MV-4-11 (cell line): Measurements from ENCODE around the gene CD247.

Experiments used
- DNase-seq: peaks from one replicate; lab custom pipeline; 2025; lab: John Stamatoyannopoulos, UW

CD247 gene

GRCh38 chr1:167460836-167461235 lies 57.5 kb downstream of the CD247 start:
- DNase-seq = no peak

- no peak for DNase-seq
Measured at GRCh38 chr1:167457936-167458584, 60.3 kb downstream of the CD247 start.

- DNase-seq = no peak
Measured at GRCh38 chr1:167456926-167457325, 61.4 kb downstream of the CD247 start.

- no peak for DNase-seq
Measured at GRCh38 chr1:167456524-167456923, 61.8 kb downstream of the CD247 start.

GRCh38 chr1:167455786-167456446 lies 62.4 kb downstream of the CD247 start:
- DNase-seq = no peak

- DNase-seq = peak; percentile 27
Measured at GRCh38 chr1:167454894-167455785, 63.2 kb downstream of the CD247 start.

GRCh38 chr1:167454304-167454893 lies 63.9 kb downstream of the CD247 start:
- DNase-seq = no peak

- DNase-seq = no peak
Measured at GRCh38 chr1:167453123-167453522, 65.2 kb downstream of the CD247 start.

- no peak for DNase-seq
Measured at GRCh38 chr1:167452483-167452882, 65.8 kb downstream of the CD247 start.

- DNase-seq = no peak
Measured at GRCh38 chr1:167450843-167451242, 67.5 kb downstream of the CD247 start.

- peak; percentile 74 for DNase-seq
Measured at GRCh38 chr1:167447521-167448136, 70.7 kb downstream of the CD247 start.

GRCh38 chr1:167446966-167447365 lies 71.4 kb downstream of the CD247 start:
- peak; percentile 43 for DNase-seq

- DNase-seq = no peak
Measured at GRCh38 chr1:167443757-167444156, 74.6 kb downstream of the CD247 start.

GRCh38 chr1:167442854-167443565 lies 75.3 kb downstream of the CD247 start:
- DNase-seq = no peak

GRCh38 chr1:167442142-167442848 lies 76.0 kb downstream of the CD247 start:
- DNase-seq = peak; percentile 50

- no peak for DNase-seq
Measured at GRCh38 chr1:167441222-167441621, 77.1 kb downstream of the CD247 start.

GRCh38 chr1:167440776-167441175 lies 77.6 kb downstream of the CD247 start:
- no peak for DNase-seq

GRCh38 chr1:167440345-167440744 lies 78.0 kb downstream of the CD247 start:
- no peak for DNase-seq

- peak; percentile 32 for DNase-seq
Measured at GRCh38 chr1:167439301-167439988, 78.9 kb downstream of the CD247 start.
